Body of pancreas (tissue), 4 donors: ENCODE data around the gene LSP1. TPM values are rescaled to one million over a fixed set of nuclear protein-coding genes. Genes with fewer than 3 reads are reported as not detected.

Source experiments
- ATAC-seq: fragments of 150-250 bp; one replicate; pipeline ENCODE4 v1.9.1; 2016
- DNase-seq, 4 donors: peaks; one replicate each; pipeline ENCODE4 v3.0.0-alpha.2; 2019
- H3K27ac ChIP-seq, 4 donors: fragments of 200-600 bp; sonication (generic); 1 replicate in 3 of 4; 2 replicates in 1 of 4; pipeline versions ENCODE4 v1.5.1 to v1.6.1; 2016 to 2019; ENCODE audit warnings: mild to moderate bottlenecking in 1 of 4, mixed read lengths in 1 of 4, moderate library complexity in 1 of 4
- H3K27me3 ChIP-seq, 2 donors: fragments of 200-600 bp; sonication (generic); one replicate each; pipeline ENCODE4 v1.6.0; 2016; ENCODE audit warnings: mild to moderate bottlenecking in 1 of 2
- H3K36me3 ChIP-seq, 2 donors: fragments of 200-600 bp; sonication (generic); replicated peaks in 1 of 2; 2 replicates each; pipeline ENCODE4 v1.5.1; 2016; ENCODE audit warnings: low read depth in 2 of 2; ENCODE audit not compliant: insufficient read depth in 1 of 2
- H3K4me1 ChIP-seq: fragments of 200-600 bp; sonication (generic); one replicate; pipeline ENCODE4 v1.6.0; 2016
- H3K4me3 ChIP-seq, 2 donors: fragments of 200-600 bp; sonication (generic); 1 replicate in 1 of 2; 2 replicates in 1 of 2; pipeline ENCODE4 v1.5.1; 2016 to 2019
- H3K9me3 ChIP-seq, 3 donors: fragments of 200-600 bp; sonication (generic); 1 replicate in 2 of 3; 2 replicates in 1 of 3; pipeline ENCODE4 v1.5.1; 2016
- CTCF ChIP-seq, 7 experiments: fragments of 450-650 bp in 4 of 7; fragments of 200-600 bp in 3 of 7; sonication (generic) in 3 of 7; IDR thresholded peaks; one replicate each; pipeline ENCODE4 v1.5.1; 2016 to 2019; ENCODE audit warnings: antibody characterized with exemption in 7 of 7
- POLR2A ChIP-seq, 3 donors: fragments of 450-650 bp; IDR thresholded peaks; one replicate each; pipeline ENCODE4 v1.6.1; 2016; ENCODE audit warnings: antibody characterized with exemption in 3 of 3, mild to moderate bottlenecking in 2 of 3
- WGBS, 2 donors: methylation state at CpG; one replicate each; pipeline ENCODE4 v1.1.5; 2017; 5-methylcytosine and 5-hydroxymethylcytosine counted together
- intact Hi-C: fragments of 100-400 bp; cut with DNase I; formaldehyde crosslinking; loops from one replicate; pipeline ENCODE4 v1.15.1; 2023
- total RNA-seq, 2 donors: library from RNA; depleted of rRNA; stranded (reverse); fragments of >200 nt; gene quantifications; one replicate each; pipeline ENCODE4 v1.1.0, GENCODE V29; 2016

Gene LSP1
- total RNA-seq, 2 donors from 2014 or later: 9.9 to 11.5 TPM

GRCh38 chr11:1892558-1892957 lies 39.7 kb downstream of the LSP1 start:
- intact Hi-C loops: loop anchor here (5.0 kb wide), 1 partner anchor 270 kb away; the partner anchor contains the start of gene INS
- no peaks in the 10 kb centered on the region for H3K9me3 ChIP-seq
- H3K4me3 ChIP-seq: no peak overlapping the region
- WGBS, 2 donors: 73 to 81% methylated on average over 5 of the region's 5 CpGs
- ATAC-seq (no peak), DNase-seq (no peak)
- H3K27ac ChIP-seq: no peak overlapping the region
- no peaks in the 10 kb centered on the region for H3K36me3 ChIP-seq
- no peaks in the 10 kb centered on the region for H3K27me3 ChIP-seq
- H3K4me1 ChIP-seq: peaks cover 4% of the 10 kb centered on the region
- TF ChIP-seq CTCF (IDR thresholded peaks at IDR 0.05) (no peak), POLR2A (IDR thresholded peaks at IDR 0.05) (no peak)

DNA sequence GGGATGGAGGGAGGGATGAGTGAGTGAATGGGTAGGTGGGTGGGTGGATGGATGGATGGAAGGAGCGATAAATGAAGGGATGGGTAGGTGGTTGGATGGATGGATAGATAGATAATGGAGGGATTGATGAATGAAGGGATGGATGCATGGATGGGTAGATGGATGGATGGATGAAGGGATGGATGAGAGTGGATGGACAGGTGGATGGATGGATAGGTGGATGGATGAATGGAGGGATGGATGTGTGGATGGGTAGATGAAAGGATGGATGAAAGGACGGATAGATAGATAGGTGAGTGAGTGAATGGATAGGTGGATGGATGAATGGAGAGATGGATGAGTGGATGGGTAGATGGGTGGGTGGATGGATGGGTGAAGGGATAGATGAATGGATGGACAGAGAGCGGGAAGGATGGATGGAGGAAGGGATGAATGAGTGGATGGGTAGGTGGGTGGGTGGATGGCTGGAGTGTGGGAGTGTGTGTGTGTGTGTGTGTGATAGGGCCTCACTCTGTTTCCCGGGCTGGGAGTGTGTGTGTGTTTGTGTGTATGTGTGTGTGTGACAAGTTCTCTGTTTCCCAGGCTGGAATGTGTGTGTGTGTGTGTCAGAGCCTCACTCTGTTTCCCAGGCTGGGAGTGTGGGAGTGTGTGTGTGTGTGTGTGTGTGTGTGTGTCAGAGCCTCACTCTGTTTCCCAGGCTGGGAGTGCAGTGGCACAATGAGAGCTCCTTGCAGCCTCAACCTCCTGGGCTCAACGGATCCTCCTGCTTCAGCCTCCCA lies 40.9 kb downstream of the LSP1 start:
- H3K27me3 ChIP-seq: no peaks in the 10 kb centered on the region
- peaks cover 1% of the 10 kb centered on the region for H3K4me1 ChIP-seq
- intact Hi-C loops: loop anchor here (1.0 to 5.0 kb wide), 2 partner anchors 23 to 269 kb away; partner anchors contain the start of gene INS
- DNase-seq: no peak
- H3K27ac ChIP-seq: no peak overlapping the region
- ATAC-seq: no peak
- no peak overlapping the region for H3K4me3 ChIP-seq
- H3K36me3 ChIP-seq: no peaks in the 10 kb centered on the region
- 82 to 83% methylated on average over 4 to 5 of the region's 5 CpGs for WGBS, 2 donors
- TF ChIP-seq CTCF (IDR thresholded peaks at IDR 0.05): no peak
- TF ChIP-seq POLR2A (IDR thresholded peaks at IDR 0.05): no peak
- no peaks in the 10 kb centered on the region for H3K9me3 ChIP-seq

DNA sequence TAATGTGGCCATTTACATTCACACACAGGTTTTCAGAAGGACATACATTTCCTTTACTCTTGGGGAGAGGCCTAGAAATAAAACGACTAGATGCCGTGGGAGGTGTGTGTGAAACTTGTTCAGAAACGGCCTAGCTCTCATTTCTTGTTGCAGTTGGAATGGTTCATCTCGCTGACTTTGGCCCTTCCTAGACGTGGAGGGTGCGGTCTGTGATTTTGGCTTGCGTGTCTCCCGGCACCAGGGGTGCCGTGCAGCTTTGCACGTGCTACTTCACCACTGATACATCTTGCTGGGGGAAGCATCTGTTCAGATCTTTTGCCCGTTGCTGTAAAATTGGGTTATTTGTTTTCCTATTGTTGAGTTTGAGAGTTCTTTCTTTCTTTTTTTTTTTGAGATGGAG lies 41.9 kb downstream of the LSP1 start:
- no peak overlapping the region for H3K27ac ChIP-seq
- ATAC-seq (no peak), DNase-seq (no peak)
- 84 to 88% methylated on average over 11 of the region's 11 CpGs for WGBS, 2 donors
- H3K27me3 ChIP-seq: no peaks in the 10 kb centered on the region
- TF ChIP-seq POLR2A (IDR thresholded peaks at IDR 0.05) (no peak), CTCF (IDR thresholded peaks at IDR 0.05) (no peak)
- intact Hi-C loops: loop anchor here (5.0 kb wide), 2 partner anchors 48 to 268 kb away; partner anchors contain the start of gene INS
- no peaks in the 10 kb centered on the region for H3K9me3 ChIP-seq
- H3K4me3 ChIP-seq: no peak overlapping the region
- no peaks in the 10 kb centered on the region for H3K36me3 ChIP-seq
- peaks cover 7% of the 10 kb centered on the region for H3K4me1 ChIP-seq

- no peak for ATAC-seq
- intact Hi-C loops: loop anchor here (5.0 kb wide), 1 partner anchor 46 kb away; no protein-coding TSS in a partner anchor
- Histone ChIP-seq H3K27ac (no peak overlapping the region), H3K9me3 (no peaks in the 10 kb centered on the region), H3K4me1 (peaks cover 7% of the 10 kb centered on the region), H3K36me3 (no peaks in the 10 kb centered on the region), H3K4me3 (no peak overlapping the region), H3K27me3 (no peaks in the 10 kb centered on the region)
- no peak for DNase-seq
- TF ChIP-seq POLR2A (IDR thresholded peaks at IDR 0.05) (no peak), CTCF (IDR thresholded peaks at IDR 0.05) (no peak)
- 54 to 59% methylated on average over 10 of the region's 10 CpGs for WGBS, 2 donors
Measured at GRCh38 chr11:1896468-1896867, 43.6 kb downstream of the LSP1 start.
